ENCODE measurements around the gene MXD1. TPM values are rescaled to one million over a fixed set of nuclear protein-coding genes. Genes with fewer than 3 reads are reported as not detected.

The MXD1 gene
- total and polyA plus RNA-seq, 2 donors (not counting 3 experiments of a cell fraction or from before 2014, with no cell fraction given): 6.7 to 10.6 TPM

DNA sequence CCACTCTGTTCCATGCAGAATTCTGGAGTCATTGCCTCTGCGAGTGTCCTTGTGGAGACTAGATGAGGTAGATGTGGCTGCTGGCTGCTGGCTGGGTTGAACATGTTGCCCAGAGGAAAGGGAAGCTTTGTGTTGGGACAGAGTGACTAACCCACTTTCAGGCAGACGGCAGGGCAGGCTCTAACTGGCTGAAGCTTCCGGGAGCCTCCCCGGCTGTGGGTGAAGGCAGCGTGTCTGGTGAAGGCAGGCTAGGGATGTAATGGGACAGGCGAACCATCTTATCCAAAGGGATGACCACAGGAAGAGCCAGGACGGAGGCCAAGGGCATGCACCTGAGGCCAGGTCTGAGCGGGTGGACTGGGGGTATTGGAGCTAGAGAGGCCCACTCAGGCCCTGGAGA lies 30.5 kb downstream of the MXD1 start:
- H3K27ac ChIP-seq (ENCODE audit: insufficient read depth, low read depth, low read length): peak overlapping the region; percentile 54
- H2AFZ ChIP-seq (ENCODE audit: low read depth, low read length): peak overlapping the region; percentile 82
- FAIRE-seq (peak; percentile 83), DNase-seq (ENCODE audit: low read depth, low spot score) (no peak)
- TF ChIP-seq, protein P1, sequence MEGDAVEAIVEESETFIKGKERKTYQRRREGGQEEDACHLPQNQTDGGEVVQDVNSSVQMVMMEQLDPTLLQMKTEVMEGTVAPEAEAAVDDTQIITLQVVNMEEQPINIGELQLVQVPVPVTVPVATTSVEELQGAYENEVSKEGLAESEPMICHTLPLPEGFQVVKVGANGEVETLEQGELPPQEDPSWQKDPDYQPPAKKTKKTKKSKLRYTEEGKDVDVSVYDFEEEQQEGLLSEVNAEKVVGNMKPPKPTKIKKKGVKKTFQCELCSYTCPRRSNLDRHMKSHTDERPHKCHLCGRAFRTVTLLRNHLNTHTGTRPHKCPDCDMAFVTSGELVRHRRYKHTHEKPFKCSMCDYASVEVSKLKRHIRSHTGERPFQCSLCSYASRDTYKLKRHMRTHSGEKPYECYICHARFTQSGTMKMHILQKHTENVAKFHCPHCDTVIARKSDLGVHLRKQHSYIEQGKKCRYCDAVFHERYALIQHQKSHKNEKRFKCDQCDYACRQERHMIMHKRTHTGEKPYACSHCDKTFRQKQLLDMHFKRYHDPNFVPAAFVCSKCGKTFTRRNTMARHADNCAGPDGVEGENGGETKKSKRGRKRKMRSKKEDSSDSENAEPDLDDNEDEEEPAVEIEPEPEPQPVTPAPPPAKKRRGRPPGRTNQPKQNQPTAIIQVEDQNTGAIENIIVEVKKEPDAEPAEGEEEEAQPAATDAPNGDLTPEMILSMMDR (IDR thresholded peaks at IDR 0.05; ENCODE audit: extremely low read depth in 1 of 2, insufficient read depth in 1 of 2, low read depth in 1 of 2, low read length in 2 of 2): no peak
- TF ChIP-seq MYC (IDR thresholded peaks at IDR 0.05; ENCODE audit: low read depth, low read length) (no peak), EZH2 (IDR thresholded peaks at IDR 0.05; ENCODE audit: borderline replicate concordance, low read depth, low read length, severe bottlenecking) (no peak), POLR2AphosphoS5 (IDR thresholded peaks at IDR 0.05; ENCODE audit: insufficient read depth, low read depth, low read length) (no peak)
- H3K79me2 ChIP-seq (ENCODE audit: control insufficient read depth, insufficient read depth, low read length): no peaks in the 10 kb centered on the region
- H4K20me1 ChIP-seq (replicated peaks; ENCODE audit: control insufficient read depth, extremely low read depth, insufficient read depth, low read length): no peaks in the 10 kb centered on the region
- H3K4me2 ChIP-seq (ENCODE audit: insufficient read depth, low read length): no peak overlapping the region
- no TSS peak for BruUV-seq (replicated peaks)
- no peaks in the 10 kb centered on the region for H3K9me1 ChIP-seq (replicated peaks; ENCODE audit: control insufficient read depth, extremely low read depth, insufficient read depth, low read length)
- POLR2A ChIA-PET: no interaction called here
- peaks cover 0 to 2% of the 10 kb centered on the region in 2 experiments for H3K36me3 ChIP-seq (ENCODE audit: control insufficient read depth in 2 of 2, extremely low read depth in 1 of 2, insufficient read depth in 2 of 2, low read length in 2 of 2)
- no peak overlapping the region for H3K9ac ChIP-seq (replicated peaks; ENCODE audit: extremely low read depth, insufficient read depth, low read length)
- peaks cover 25% of the 10 kb centered on the region for H3K4me1 ChIP-seq (ENCODE audit: control insufficient read depth, extremely low read depth, insufficient read depth, low read length)
- no peak overlapping the region for H3K4me3 ChIP-seq (replicated peaks in 1 of 3; ENCODE audit: insufficient read depth in 1 of 3, low read depth in 1 of 3, low read length in 3 of 3)
- dilution Hi-C loops (cut with MboI; ENCODE audit: extremely low pct_ligation_motif_present, low sequenced_read_pairs): no loop called here
- CTCF ChIA-PET: interaction anchor here (1.2 to 5.3 kb wide), 6 partner anchors 11 to 220 kb away, joined by 4 to 19 read pairs (median 4); partner anchors contain the start of gene MXD1
- H3K9me3 ChIP-seq (replicated peaks; ENCODE audit: control insufficient read depth, insufficient read depth, low read length): no peaks in the 10 kb centered on the region
- no peaks in the 10 kb centered on the region for H3K27me3 ChIP-seq (ENCODE audit: control insufficient read depth in 2 of 2, insufficient read depth in 2 of 2, low read length in 2 of 2)
- intact Hi-C loops (cut with micrococcal nuclease): loop anchor here (5.0 kb wide), 1 partner anchor 57 kb away; no protein-coding TSS in a partner anchor

DNA sequence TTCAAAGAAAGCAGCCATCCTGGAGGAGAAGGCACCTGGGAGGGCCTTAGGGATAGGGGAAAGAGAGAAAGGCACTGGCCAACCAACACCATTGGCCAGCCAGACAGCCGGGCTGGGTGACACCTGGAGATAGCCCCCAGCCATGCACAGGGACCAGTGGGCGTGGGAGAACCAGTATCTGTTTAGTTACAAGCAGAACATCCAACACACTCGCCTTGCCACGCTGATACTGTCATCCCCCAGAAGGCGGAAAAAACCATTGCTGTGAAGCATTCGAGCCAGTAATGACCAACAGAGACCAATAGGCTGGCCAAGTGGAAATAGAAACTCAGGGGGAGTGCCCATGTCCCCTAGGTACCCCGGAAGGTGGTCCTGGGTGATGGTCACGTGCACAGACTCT lies 31.0 kb downstream of the MXD1 start:
- dilution Hi-C loops (cut with MboI; ENCODE audit: extremely low pct_ligation_motif_present, low sequenced_read_pairs): no loop called here
- Histone ChIP-seq H3K9me3 (replicated peaks; ENCODE audit: control insufficient read depth, insufficient read depth, low read length) (no peaks in the 10 kb centered on the region), H3K36me3 (ENCODE audit: control insufficient read depth in 2 of 2, extremely low read depth in 1 of 2, insufficient read depth in 2 of 2, low read length in 2 of 2) (peaks cover 0 to 2% of the 10 kb centered on the region in 2 experiments), H3K27me3 (ENCODE audit: control insufficient read depth in 2 of 2, insufficient read depth in 2 of 2, low read length in 2 of 2) (no peaks in the 10 kb centered on the region), H3K9me1 (replicated peaks; ENCODE audit: control insufficient read depth, extremely low read depth, insufficient read depth, low read length) (no peaks in the 10 kb centered on the region), H3K9ac (replicated peaks; ENCODE audit: extremely low read depth, insufficient read depth, low read length) (no peak overlapping the region), H4K20me1 (replicated peaks; ENCODE audit: control insufficient read depth, extremely low read depth, insufficient read depth, low read length) (no peaks in the 10 kb centered on the region), H3K79me2 (ENCODE audit: control insufficient read depth, insufficient read depth, low read length) (no peaks in the 10 kb centered on the region), H3K4me2 (ENCODE audit: insufficient read depth, low read length) (peak overlapping the region; percentile 49), H3K4me1 (ENCODE audit: control insufficient read depth, extremely low read depth, insufficient read depth, low read length) (peaks cover 25% of the 10 kb centered on the region), H2AFZ (ENCODE audit: low read depth, low read length) (peak overlapping the region; percentile 1), H3K27ac (ENCODE audit: insufficient read depth, low read depth, low read length) (peak overlapping the region; percentile 54), H3K4me3 (replicated peaks in 1 of 3; ENCODE audit: insufficient read depth in 1 of 3, low read depth in 1 of 3, low read length in 3 of 3) (no peak overlapping the region)
- intact Hi-C loops (cut with micrococcal nuclease): loop anchor here (1.0 to 5.0 kb wide), 2 partner anchors 32 to 56 kb away; no protein-coding TSS in a partner anchor
- TF ChIP-seq EZH2 (IDR thresholded peaks at IDR 0.05; ENCODE audit: borderline replicate concordance, low read depth, low read length, severe bottlenecking): no peak
- TF ChIP-seq, protein P1 (IDR thresholded peaks at IDR 0.05; ENCODE audit: extremely low read depth in 1 of 2, insufficient read depth in 1 of 2, low read depth in 1 of 2, low read length in 2 of 2): no peak
- TF ChIP-seq, protein P2, sequence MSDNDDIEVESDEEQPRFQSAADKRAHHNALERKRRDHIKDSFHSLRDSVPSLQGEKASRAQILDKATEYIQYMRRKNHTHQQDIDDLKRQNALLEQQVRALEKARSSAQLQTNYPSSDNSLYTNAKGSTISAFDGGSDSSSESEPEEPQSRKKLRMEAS (IDR thresholded peaks at IDR 0.05; ENCODE audit: insufficient read depth, insufficient read length): no peak
- no peak for TF ChIP-seq FOS (IDR thresholded peaks at IDR 0.05; ENCODE audit: borderline replicate concordance, insufficient read depth, low read length)
- TF ChIP-seq GATA2 (IDR thresholded peaks at IDR 0.05; ENCODE audit: insufficient read depth, insufficient read length, low read depth, low read length): no peak
- no peak for TF ChIP-seq MYC (IDR thresholded peaks at IDR 0.05; ENCODE audit: low read depth, low read length)
- TF ChIP-seq POLR2AphosphoS5 (IDR thresholded peaks at IDR 0.05; ENCODE audit: insufficient read depth, low read depth, low read length): no peak
- no peak for TF ChIP-seq JUN (IDR thresholded peaks at IDR 0.05; ENCODE audit: borderline replicate concordance, insufficient read depth, insufficient read length, low read depth)
- no peak for TF ChIP-seq POLR2A (IDR thresholded peaks at IDR 0.05; ENCODE audit: low read depth, low read length)
- ChIA-PET POLR2A (interaction anchor here (1.1 kb wide), 1 partner anchor 31 kb away, joined by 5 read pairs; the partner anchor contains the start of gene MXD1), CTCF (interaction anchor here (1.2 to 5.3 kb wide), 7 partner anchors 12 to 221 kb away, joined by 4 to 19 read pairs (median 4); partner anchors contain the start of gene MXD1)
- FAIRE-seq (no peak), DNase-seq (ENCODE audit: low read depth, low spot score) (no peak)
- no TSS peak for BruUV-seq (replicated peaks)

Measured in endothelial cell of umbilical vein (primary cell).